Hepatocyte (in vitro differentiated cells): ENCODE data around the gene PIGN.

Experiments
- EZH2 ChIP-seq: fragments of 200-600 bp; sonication (generic); IDR thresholded peaks from 2 replicates; pipeline ENCODE4 v1.6.1; 2016; ENCODE audit warnings: antibody characterized with exemption, mild to moderate bottlenecking, borderline replicate concordance
- TF ChIP-seq, protein P1 (sequence below): fragments of 200-600 bp; sonication (generic); IDR thresholded peaks from 2 replicates; pipeline ENCODE4 v1.5.1; 2016; ENCODE audit warnings: antibody characterized with exemption, mild to moderate bottlenecking; ENCODE audit not compliant: poor library complexity

- TF ChIP-seq, protein P1, sequence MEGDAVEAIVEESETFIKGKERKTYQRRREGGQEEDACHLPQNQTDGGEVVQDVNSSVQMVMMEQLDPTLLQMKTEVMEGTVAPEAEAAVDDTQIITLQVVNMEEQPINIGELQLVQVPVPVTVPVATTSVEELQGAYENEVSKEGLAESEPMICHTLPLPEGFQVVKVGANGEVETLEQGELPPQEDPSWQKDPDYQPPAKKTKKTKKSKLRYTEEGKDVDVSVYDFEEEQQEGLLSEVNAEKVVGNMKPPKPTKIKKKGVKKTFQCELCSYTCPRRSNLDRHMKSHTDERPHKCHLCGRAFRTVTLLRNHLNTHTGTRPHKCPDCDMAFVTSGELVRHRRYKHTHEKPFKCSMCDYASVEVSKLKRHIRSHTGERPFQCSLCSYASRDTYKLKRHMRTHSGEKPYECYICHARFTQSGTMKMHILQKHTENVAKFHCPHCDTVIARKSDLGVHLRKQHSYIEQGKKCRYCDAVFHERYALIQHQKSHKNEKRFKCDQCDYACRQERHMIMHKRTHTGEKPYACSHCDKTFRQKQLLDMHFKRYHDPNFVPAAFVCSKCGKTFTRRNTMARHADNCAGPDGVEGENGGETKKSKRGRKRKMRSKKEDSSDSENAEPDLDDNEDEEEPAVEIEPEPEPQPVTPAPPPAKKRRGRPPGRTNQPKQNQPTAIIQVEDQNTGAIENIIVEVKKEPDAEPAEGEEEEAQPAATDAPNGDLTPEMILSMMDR, result no peak
- no peak for TF ChIP-seq EZH2
These were observed 115.8 kb downstream of the PIGN start for GRCh38 chr18:62071071-62071470.
